ENCODE results near the gene NPDC1. TPM values are rescaled to one million over a fixed set of nuclear protein-coding genes. Genes with fewer than 3 reads are reported as not detected.

The NPDC1 gene
- total and polyA plus RNA-seq, 2 of the 8 experiments (the other 6 are each of a cell fraction or from before 2014, with no cell fraction given), result 26.2 to 44.1 TPM

DNA sequence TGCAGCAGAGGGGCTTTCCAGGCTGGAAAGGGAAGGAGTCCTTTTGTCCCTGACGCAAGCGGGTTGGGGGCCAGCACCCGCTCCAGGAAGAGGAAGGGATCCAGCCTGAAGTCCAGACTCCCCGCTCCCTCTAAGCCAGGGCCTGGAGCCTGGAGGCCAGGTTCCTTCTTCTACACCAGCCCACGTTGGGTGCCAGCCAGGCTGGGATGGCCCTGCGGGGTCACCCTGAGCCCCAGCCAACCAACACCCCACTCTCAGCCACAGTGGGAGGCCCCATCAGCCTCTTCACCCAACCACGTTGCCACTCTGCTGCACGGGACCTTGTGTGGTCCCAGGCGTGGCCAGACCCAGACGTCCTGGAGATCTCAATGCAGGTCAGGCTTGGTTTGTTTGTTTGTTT, 13.1 kb downstream of the NPDC1 start:
- Histone ChIP-seq H3K79me2 (ENCODE audit: control insufficient read depth in 1 of 2, insufficient read depth in 2 of 2, low read length in 2 of 2) (no peaks in the 10 kb centered on the region), H4K91ac (replicated peaks; ENCODE audit: insufficient read length, low read length) (no peak overlapping the region), H3K27ac (ENCODE audit: low read depth, low read length) (no peak overlapping the region), H3K36me3 (ENCODE audit: control insufficient read depth in 2 of 4, insufficient read depth in 4 of 4, low read length in 3 of 4) (no peaks in the 10 kb centered on the region), H4K8ac (ENCODE audit: extremely low read depth, insufficient read depth, low read length) (no peak overlapping the region), H3K56ac (replicated peaks; ENCODE audit: insufficient read length, low read depth, low read length) (no peak overlapping the region), H2BK12ac (ENCODE audit: low read depth, low read length) (no peak overlapping the region), H2BK120ac (replicated peaks; ENCODE audit: low read depth, low read length) (no peak overlapping the region), H3K9me3 (ENCODE audit: insufficient read depth in 2 of 2, low read depth in 1 of 2, low read length in 1 of 2) (no peaks in the 10 kb centered on the region), H3K4me3 (ENCODE audit: extremely low read depth in 1 of 4, insufficient read depth in 2 of 4, low read depth in 3 of 4, low read length in 4 of 4) (no peak overlapping the region), H4K5ac (ENCODE audit: insufficient read length, low read depth, low read length) (no peak overlapping the region), H2BK15ac (ENCODE audit: low read length) (no peak overlapping the region), H3K4me1 (replicated peaks in 1 of 4; ENCODE audit: control insufficient read depth in 3 of 4, insufficient read depth in 4 of 4, low read length in 3 of 4) (peaks cover 0 to 5% (median under 1%) of the 10 kb centered on the region in 4 experiments; a peak in 4 of 7 replicates), H2AFZ (ENCODE audit: low read length) (no peak overlapping the region), H3K14ac (ENCODE audit: insufficient read length) (no peak overlapping the region), H2AK5ac (ENCODE audit: low read depth, low read length) (no peak overlapping the region), H3K79me1 (ENCODE audit: low read depth, low read length) (no peaks in the 10 kb centered on the region), H3K18ac (ENCODE audit: extremely low read depth, low read length) (no peak overlapping the region), H3K23me2 (ENCODE audit: low read depth, low read length) (peaks cover 4% of the 10 kb centered on the region; the same call in 1 of the 2 replicates), H2BK20ac (ENCODE audit: low read length) (no peak overlapping the region), H4K20me1 (replicated peaks in 1 of 2; ENCODE audit: control insufficient read depth in 1 of 2, insufficient read depth in 2 of 2, low read length in 2 of 2) (peaks cover 2 to 5% of the 10 kb centered on the region in 2 experiments), H3K9ac (replicated peaks in 1 of 4; ENCODE audit: extremely low read depth in 1 of 4, low read depth in 3 of 4, low read length in 3 of 4) (no peak overlapping the region), H2BK5ac (ENCODE audit: low read depth, low read length) (no peak overlapping the region), H3K23ac (ENCODE audit: insufficient read length) (no peak overlapping the region), H3K27me3 (replicated peaks in 1 of 4; ENCODE audit: control insufficient read depth in 3 of 4, extremely low read depth in 1 of 4, insufficient read depth in 3 of 4, low read length in 3 of 4) (peaks cover 0 to 11% (median 5%) of the 10 kb centered on the region in 4 experiments; a peak in 4 of 7 replicates), H3K4me2 (ENCODE audit: insufficient read depth in 1 of 2, low read depth in 2 of 2, low read length in 2 of 2) (no peak overlapping the region), H3K4ac (replicated peaks; ENCODE audit: insufficient read length, low read depth, low read length) (no peak overlapping the region)
- CTCF ChIA-PET (ENCODE audit: partially characterized antibody), result interaction anchor here (0.7 to 4.9 kb wide), 8 partner anchors 7 to 262 kb away, joined by 3 to 65 read pairs (median 10); partner anchors contain the start of gene SAPCD2
- 88% methylated on average over 10 of the region's 10 CpGs; no CpG with 5 or more reads in 1 of the 2 experiments for WGBS, 2 experiments (ENCODE audit: extremely low coverage in 1 of 2, insufficient coverage in 1 of 2, insufficient read length in 1 of 2, insufficient replicate concordance in 2 of 2, low coverage in 1 of 2, low lambda C conversion rate in 2 of 2, missing lambda C conversion rate in 1 of 2)
- FAIRE-seq (no peak), DNase-seq (ENCODE audit: low read depth in 1 of 2, low spot score in 2 of 2) (no peak)
- POLR2A ChIA-PET (ENCODE audit: partially characterized antibody), result interaction anchor here (2.1 kb wide), 1 partner anchor 12 kb away, joined by 4 read pairs; no protein-coding TSS in a partner anchor
- TF ChIP-seq, protein P1, sequence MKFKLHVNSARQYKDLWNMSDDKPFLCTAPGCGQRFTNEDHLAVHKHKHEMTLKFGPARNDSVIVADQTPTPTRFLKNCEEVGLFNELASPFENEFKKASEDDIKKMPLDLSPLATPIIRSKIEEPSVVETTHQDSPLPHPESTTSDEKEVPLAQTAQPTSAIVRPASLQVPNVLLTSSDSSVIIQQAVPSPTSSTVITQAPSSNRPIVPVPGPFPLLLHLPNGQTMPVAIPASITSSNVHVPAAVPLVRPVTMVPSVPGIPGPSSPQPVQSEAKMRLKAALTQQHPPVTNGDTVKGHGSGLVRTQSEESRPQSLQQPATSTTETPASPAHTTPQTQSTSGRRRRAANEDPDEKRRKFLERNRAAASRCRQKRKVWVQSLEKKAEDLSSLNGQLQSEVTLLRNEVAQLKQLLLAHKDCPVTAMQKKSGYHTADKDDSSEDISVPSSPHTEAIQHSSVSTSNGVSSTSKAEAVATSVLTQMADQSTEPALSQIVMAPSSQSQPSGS (IDR thresholded peaks at IDR 0.05; ENCODE audit: low read length), result no peak
- TF ChIP-seq GABPA (IDR thresholded peaks at IDR 0.05; ENCODE audit: borderline replicate concordance, insufficient read depth, low read length) (no peak), EZH2 (IDR thresholded peaks at IDR 0.05; ENCODE audit: low read depth, low read length, severe bottlenecking) (no peak), SP4 (IDR thresholded peaks at IDR 0.05; ENCODE audit: low read length) (no peak), KDM4A (IDR thresholded peaks at IDR 0.05; ENCODE audit: low read depth, low read length, severe bottlenecking) (no peak), BACH1 (IDR thresholded peaks at IDR 0.05; ENCODE audit: low read length) (no peak), FOSL1 (IDR thresholded peaks at IDR 0.05; ENCODE audit: insufficient read depth, low read depth, low read length) (no peak), PHF8 (conservative IDR thresholded peaks at IDR 0.05; ENCODE audit: low read depth, low read length) (no peak), SIN3A (conservative IDR thresholded peaks at IDR 0.05 in 1 of 2, IDR thresholded peaks at IDR 0.05 in 1 of 2; ENCODE audit: low read depth in 1 of 2, low read length in 2 of 2) (no peak), RAD21 (IDR thresholded peaks at IDR 0.05 in 1 of 2, conservative IDR thresholded peaks at IDR 0.05 in 1 of 2; ENCODE audit: low read depth in 2 of 2, low read length in 2 of 2) (no peak), SP2 (IDR thresholded peaks at IDR 0.05; ENCODE audit: low read length) (no peak)
